ENCODE results near the gene GRM8.
"Not testable (repeated sequence)": the region's sequence is repeated elsewhere in the genome, so short reads cannot be mapped to it uniquely, and the experiment has no call there.

Gene GRM8

DNA sequence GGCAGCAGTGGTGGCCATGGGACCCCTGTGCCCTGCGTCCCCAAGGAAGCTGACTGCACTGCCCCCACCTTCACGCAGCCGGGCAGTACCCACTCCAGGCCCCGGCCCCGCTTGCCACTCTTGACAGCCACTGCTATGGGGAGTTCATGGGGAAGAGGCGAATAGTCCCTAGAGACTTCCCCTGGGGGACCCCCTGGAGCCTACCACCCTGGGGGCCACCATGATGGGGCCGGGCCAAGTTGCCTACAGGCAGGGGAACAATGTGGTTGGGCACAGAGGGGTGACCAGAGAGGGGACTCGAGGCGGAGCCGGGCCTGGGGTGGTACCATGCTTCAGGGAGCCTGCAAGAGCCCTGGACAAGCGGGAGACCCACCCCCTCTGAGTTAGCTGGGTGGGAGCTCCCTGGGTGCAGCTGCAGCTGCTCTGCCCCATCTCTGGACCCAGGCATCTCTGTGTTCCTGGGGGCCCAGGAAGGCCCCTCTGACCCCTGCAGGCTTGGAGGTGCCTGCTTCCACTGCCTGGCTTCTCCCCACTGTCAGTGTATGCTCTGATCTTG is 567.6 kb downstream of the GRM8 start:
- DNase-seq (ENCODE audit: extremely low read depth in 1 of 2, low read depth in 1 of 2), result no peak

DNA sequence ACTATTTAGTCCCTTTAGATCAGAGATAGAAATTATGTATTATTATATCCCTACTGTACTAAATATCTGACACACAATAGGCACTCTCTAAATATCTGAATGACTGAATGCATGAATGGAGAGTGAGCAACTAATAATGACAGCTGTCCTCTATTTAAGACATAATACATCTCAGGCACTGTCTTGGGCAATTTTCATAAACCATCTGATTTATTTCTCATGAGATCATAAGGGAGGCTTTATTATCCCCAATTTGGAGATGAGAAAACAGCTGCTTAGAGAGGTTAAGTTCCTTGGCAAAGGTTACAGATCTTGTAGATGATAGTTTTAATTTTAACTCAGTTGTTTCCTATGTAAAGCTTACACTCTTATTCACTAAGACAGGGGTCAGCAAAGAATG is 570.6 kb downstream of the GRM8 start:
- no peak for DNase-seq (ENCODE audit: extremely low read depth in 1 of 2, low read depth in 1 of 2)

DNA sequence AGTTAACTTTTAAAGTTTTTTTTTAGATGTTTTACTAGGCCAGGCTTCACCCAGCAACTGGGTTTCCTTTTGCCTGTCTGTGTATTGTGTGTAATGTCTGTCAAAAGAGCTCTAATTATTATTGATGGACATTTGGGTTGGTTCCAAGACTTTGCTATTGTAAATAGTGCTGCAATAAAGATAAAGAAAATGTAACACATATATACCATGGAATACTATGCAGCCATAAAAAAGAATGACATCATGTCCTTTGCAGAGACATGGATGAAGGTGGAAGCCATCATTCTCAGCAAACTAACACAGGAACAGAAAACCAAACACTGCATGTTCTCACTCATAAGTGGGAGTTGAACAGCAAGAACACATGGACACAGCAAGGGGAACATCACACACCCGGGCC is 584.0 kb downstream of the GRM8 start:
- not testable (repeated sequence) for DNase-seq (ENCODE audit: extremely low read depth in 1 of 2, low read depth in 1 of 2)

DNA sequence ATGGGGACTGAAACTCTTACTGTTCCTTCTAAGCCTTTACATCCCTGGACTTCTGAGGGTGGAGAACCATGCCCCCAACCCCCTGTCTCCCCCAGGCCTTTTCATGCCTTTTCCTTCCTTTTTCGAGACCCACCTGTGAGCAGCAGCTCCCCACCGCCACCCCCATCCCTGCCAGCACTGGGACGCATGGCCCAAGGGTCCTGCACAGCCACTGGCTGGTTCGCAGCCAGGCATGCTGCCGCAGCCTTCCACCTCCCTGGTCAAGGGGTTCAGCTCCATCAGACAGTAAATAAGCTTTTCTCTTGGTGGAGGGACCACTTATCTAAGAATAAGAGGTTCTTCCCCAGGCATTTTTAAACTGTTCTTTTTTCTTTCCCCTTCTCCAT is 584.4 kb downstream of the GRM8 start:
- DNase-seq (ENCODE audit: extremely low read depth in 1 of 2, low read depth in 1 of 2), result no peak

DNA sequence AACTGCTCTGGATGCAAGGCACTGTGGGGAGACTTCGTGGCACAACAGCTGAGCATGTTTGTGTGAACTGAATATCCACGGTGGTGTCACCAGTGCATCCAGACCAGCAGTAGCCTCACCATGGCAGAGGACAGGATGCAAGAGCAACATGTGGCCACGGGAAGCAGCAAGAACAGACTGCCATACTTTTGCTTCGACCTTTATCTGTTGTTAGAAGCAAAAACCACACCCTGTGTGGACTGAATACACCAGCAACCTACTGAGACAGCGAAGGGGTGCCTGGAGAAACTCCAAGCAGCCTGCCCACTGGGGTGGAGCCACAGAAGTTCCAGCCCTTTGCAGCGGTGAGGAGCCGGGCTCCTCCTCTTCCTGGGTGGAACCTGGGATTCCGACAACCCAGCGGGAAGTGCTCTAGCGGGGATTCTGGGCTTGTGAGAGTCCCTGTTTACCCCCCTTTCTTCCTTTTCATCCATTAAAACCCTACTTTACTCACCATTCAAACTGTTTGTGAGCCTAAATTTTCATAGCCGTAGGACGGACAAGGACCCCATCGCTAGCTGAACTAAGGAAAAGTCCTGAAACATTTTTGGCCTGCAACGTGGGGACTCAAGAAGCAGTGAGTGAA is 584.9 kb downstream of the GRM8 start:
- DNase-seq (ENCODE audit: extremely low read depth in 1 of 2, low read depth in 1 of 2), result no peak

DNA sequence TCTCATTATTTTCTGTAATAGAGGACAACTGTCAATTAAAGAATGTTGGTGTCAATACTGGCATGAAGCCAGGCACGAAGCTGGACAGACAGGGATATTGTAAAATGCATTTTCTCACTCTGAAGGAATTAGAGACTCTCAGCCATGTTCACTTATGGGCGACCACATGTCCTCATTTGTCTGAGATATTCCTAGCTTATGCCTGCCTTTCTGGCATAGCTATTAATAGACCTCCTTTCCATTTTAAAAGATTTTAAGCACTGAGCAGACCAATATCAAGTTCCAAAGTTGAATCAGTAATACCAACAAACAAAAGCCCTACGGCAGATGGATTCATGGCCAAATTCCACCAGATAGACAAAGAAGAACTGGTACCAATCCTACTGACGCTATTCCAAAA is 589.9 kb downstream of the GRM8 start:
- DNase-seq (ENCODE audit: extremely low read depth in 1 of 2, low read depth in 1 of 2), result no peak

DNA sequence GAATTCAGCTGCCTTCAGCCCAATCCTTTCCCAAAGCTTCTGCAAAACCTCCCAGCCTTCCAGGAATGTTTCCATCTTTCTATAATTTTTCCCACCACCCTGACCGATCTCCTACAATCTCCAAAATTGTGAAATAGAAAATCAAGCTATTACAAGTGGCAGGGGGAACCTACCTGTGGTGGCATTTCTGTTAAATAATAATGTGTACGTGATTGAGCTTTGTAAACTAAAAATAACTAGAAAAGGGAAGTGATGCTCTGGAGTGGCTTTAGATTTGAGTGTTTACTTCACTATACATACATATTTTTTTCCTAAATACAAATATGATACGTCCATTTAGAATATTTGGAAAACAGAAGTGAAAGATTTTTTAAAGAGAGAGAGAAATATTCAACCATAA is 593.6 kb downstream of the GRM8 start:
- no peak for DNase-seq (ENCODE audit: extremely low read depth in 1 of 2, low read depth in 1 of 2)

DNA sequence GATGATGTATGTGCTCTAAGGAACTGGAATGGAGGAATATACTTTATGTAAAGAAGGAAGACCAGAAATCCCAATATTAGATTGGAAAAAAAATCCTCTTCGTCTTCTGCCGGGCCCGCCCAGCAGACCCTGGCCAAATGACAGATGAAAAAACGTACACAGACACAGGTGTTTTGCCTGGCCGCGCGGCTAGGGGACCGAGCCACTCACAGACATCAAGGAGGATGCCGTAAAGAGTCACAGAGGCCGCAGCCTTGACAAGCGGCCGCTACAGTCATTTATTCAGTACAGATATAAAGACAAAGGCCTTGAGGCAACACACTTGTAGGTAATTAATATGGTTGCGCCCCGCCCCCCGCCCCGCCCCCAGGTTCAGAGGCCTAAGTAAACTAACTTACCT is 594.1 kb downstream of the GRM8 start:
- no peak for DNase-seq (ENCODE audit: extremely low read depth in 1 of 2, low read depth in 1 of 2)

DNA sequence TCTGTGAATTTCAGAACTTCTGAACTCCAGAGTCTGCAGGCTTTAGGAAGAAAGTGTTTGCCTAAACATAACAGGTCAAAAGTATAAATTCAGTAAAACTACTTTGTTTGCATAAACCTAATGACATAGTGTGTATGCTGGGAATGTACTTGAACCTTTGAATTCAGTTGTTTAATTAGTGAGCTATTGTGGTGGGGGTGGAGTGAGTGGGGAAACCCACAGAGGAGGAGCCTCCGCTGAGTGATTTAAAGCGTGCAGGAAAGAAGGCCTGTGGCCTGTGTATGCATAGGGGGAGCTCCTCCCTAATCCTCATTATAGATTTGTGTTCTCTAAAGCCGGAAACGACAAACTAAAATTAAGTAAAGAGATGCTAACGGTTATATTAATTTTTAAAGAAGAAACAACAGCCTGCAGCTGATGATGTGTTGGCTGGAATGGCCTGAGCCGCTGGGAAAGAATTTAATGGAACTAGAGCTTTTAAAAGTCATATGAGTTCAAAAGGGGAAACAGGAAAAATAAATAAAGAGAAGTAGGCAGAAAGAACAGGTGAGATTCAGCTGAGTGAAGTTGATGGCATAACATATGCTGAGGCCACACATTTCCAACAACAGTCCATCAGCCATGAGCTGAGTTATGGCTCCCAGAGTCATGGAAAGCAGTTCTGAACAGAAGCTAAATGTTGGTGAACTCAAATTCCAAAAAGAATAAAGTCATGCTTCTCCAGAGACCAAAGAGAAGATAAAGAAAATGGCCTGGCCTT is 595.0 kb downstream of the GRM8 start:
- DNase-seq (ENCODE audit: extremely low read depth in 1 of 2, low read depth in 1 of 2), result no peak

DNA sequence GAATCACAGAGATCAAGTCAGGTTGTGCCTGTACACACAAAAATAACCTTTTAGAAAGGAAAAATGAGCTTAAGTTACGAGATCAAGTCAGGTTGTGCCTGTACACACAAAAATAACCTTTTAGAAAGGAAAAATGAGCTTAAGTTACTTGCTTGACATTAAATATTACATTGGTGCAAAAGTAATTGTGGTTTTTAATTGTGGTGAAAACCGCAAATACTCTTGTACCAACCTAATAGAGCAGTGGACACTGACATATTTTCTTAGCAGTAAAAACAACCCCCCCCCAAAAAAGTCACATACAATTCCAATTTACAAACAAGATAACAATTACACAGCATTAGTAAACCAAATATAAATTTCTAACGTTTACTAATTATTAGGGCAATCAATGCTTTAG is 595.6 kb downstream of the GRM8 start:
- DNase-seq (ENCODE audit: extremely low read depth in 1 of 2, low read depth in 1 of 2), result no peak

DNA sequence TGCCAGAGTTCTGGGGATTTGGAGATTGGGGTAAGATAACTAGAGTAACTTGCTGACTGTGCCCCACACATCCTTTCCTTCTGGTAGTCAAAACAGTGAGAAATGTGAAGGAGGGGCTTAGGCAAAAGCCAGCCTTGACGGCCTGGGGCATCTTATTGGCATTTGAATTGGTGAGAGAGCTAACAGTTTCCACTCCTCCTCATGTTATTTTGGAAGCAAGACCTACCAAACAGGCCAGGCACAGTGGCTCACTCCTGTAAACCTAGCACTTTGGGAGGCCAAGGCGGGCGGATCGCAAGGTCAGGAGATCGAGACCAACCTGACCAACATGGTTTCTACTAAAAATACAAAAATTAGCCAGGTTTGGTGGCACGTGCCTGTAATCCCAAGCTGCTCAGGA is 596.6 kb downstream of the GRM8 start:
- no peak for DNase-seq (ENCODE audit: extremely low read depth in 1 of 2, low read depth in 1 of 2)

DNA sequence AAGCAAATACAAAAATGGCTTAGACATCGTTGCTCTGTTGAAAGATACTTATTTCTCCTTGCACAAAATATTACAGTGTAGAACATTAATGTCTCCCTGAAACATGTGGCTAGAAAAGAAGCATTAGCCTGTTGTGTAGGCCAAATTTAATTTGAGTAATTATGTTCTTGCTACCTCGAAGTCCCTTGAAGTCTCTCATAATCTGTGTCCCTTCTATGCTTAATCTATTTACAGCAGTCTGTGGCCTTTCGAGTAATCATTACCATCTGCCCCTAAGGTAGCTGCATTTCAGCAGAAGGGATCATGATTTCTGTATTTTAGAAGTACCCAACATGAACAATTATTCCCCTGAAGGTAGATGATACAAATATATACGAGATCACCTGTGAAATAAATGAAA is 615.2 kb downstream of the GRM8 start:
- no peak for DNase-seq (ENCODE audit: extremely low read depth in 1 of 2, low read depth in 1 of 2)

DNA sequence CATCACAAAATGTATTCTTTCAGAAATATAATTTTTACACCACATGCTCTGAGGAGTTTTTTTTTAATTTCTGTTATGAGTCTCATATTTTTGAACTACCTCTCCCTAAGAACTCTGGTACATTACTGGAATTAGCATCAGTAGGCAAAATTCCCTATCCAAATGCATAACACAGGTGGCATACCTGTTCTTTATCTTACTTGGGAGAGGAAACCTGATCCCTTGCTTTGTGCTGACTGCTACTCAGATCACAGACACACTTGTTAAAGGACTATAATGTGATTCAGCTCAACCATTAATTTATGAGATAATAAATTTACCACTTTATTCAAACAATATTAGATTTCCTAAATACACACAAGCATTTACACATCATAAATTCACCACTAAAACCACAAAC is 617.2 kb downstream of the GRM8 start:
- no peak for DNase-seq (ENCODE audit: extremely low read depth in 1 of 2, low read depth in 1 of 2)

DNA sequence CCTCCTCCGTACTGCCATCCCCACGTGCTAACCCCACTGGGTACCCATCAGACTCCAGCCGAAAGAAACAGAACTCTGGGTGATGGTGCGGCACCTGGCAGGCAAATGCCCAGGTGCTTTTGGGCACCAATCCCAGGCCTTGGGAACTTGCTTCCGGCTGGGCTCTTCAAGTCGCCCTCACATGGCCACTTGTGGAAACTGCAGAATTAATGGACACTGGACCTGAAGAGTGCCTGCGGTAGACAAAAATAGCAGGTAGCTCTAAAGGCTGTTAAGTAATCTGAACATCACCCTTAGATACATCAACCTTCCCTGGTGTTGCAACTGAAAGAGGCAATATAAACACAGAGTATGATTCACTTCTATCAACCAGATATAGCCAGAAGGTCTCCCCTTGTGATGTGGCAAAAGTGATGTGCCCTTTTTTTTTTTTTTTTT is 644.4 kb downstream of the GRM8 start:
- DNase-seq (ENCODE audit: extremely low read depth in 1 of 2, low read depth in 1 of 2), result no peak

DNA sequence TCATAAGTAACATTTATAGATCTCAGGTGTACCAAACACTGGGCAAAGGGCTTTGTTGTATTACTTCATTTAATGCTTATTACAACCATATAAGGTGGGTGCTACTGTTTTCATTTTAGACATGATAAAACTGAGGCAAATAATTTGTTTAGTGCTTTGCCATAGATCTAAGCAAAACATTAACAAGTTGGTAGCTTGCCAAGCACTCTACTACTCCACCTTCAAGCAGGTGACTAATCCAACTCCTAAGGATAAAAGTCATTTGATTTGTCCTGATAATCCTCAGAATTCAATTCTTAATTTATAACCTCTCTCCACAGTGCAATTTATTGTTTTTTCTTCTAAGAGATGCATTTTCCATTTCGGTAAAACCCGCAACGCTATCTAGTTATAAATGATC is 646.4 kb downstream of the GRM8 start:
- DNase-seq (ENCODE audit: extremely low read depth in 1 of 2, low read depth in 1 of 2), result no peak

DNA sequence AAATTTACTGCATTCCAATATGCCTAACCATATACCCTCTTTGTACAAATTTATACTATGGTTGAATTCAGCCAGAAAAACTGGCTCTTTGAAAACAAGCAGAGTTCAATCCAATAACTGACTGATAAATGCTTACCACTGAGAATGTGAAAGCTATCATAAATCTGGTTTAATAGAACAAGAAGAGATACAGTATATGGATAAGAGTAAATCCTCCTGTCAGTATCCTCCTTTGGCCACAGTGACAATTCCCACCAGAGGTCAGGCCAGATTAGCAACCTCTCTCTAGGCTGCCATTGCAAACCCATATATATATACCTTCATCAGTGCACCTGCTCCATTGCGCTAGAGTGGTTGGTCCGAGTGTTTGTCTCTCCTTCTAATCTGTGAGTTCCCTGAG is 647.2 kb downstream of the GRM8 start:
- DNase-seq (ENCODE audit: extremely low read depth in 1 of 2, low read depth in 1 of 2), result no peak

DNA sequence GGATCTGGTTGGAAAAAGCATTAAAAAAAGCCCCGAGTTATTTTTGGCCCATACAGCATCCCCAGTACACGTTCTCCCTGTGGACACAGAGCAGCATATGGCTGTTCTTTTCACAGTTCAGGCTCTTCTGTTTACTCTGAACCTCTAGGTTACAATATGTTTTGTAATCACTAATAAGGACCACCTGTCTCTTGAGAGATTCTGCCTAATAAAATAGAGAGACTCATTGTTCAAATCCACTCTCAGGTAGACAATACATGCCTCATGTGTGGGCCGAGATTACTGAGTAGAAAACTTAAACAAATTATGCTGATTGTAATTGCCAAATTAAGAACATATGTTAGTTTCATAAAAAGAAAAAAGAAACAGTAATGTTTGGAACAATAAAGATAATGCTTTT is 647.7 kb downstream of the GRM8 start:
- no peak for DNase-seq (ENCODE audit: extremely low read depth in 1 of 2, low read depth in 1 of 2)

DNA sequence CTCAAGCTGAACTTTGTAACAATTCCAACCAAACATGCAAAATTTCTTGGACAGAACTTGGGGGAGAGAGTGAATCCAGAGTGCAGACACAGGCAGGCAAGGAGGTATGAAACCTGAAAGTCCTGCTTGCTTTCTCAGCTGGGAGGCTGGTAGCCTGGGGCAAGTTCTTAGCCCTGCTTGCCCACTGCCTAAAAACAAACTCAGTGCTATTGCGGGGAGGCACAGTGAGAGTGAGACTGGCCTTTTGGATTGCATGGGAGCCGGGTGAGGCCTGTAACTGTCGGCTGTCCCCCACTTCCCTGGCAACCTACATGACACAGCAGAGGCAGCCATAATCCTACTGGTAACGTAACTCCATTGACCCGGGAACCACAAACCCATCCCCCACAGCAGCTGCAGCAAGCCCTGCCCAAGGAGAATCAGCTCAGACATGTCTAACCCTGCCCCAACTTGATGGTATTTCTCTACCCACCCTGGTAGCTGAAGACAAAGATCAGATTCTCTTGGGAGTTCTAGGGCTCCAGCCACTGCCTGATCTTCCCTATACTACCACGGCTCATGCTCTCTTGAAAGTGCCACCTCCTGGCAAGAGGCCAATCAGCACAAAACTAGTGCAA is 663.6 kb downstream of the GRM8 start:
- DNase-seq (ENCODE audit: extremely low read depth in 1 of 2, low read depth in 1 of 2), result no peak

DNA sequence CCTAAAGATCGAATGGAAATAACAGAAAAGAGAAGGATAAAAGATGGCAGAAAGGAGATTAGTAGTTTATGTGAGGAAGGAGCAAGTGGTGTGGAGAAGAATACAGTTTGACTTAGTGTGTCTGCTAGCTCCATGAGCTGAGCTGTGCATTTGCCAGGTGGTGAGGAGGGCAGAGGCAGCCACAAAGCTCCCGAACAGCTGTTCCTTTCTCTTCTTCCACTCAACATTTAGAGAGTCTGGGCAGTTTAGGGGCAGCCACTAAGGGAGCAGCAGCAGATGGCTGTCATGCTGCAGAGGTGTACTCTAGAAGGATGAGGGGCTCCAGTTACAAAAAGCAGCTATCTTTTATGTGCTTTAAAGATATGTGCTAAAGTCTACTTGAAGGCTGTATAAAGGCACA is 674.4 kb downstream of the GRM8 start:
- DNase-seq (ENCODE audit: extremely low read depth in 1 of 2, low read depth in 1 of 2), result no peak

DNA sequence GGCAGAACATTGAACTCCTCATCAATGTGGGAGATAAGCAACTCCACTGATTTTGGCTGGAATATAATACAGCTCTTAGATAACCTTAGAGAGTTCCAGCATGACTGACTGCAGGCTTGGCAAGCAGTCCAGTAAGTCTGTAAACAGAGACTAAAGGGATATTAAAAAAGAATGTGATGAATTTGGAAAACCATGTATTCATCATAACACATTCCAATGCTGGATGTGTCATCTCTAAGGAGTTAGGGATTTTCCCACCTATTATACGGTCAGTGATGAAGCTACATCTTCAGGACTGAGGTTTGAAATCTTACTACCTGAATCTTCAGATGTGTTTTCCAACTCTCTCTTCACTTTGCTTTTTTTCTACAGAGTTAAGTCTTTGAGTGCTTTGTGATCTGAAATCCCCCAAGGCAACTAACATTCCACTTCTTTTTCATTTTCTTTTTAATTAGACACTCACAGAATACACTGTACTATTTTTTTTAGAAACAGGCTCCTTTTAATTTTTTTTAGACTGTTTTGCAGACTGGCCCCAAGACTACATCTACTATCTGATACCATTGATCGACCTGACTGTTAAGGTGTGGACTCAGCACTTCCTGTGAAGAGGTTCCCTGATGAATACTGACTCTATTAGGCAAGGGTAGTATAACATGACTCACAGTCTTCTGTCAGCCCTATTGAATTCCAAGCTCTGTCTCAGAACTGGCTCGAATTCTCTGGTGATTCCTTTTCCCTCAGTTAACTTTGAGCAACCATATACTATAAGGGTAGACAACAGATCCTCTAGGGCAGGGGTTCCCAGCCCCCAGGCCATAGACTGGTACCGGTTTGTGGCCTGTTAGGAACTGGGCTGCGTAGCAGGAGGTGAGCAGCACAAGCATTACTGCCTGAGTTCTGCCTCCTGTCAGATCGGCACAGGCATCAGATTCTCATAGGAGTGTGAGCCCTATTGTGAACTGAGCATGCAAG is 678.2 kb downstream of the GRM8 start:
- no peak for DNase-seq (ENCODE audit: extremely low read depth in 1 of 2, low read depth in 1 of 2)

DNA sequence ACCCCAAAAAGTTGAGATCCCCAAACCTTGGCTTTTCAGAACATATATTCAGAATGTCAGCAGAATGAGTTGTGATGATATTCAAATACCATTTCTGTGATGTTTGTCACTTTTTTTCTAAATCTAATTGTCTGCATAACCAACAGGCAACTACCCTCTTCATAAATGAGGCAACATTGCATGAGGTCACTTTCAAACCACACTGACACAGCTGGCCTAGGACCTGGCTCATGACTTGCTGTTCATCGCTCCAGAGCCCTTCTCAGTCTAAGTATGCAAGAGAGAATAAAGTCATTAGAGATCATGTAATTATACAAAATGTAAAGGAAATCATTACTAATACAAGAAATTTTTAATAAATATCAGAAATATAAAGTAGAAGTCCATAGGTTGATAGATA is 681.9 kb downstream of the GRM8 start:
- no peak for DNase-seq (ENCODE audit: extremely low read depth in 1 of 2, low read depth in 1 of 2)
